Loucy (cell line): ENCODE measurements around the gene GRAMD4.

Source experiments
- H2AFZ ChIP-seq: fragments of 200-600 bp; sonication (generic); 2 replicates; pipeline ENCODE4 v1.6.0; 2016; ENCODE audit warnings: antibody characterized with exemption, mild to moderate bottlenecking, low read length, moderate library complexity
- H3F3A ChIP-seq: fragments of 200-600 bp; 2 replicates; pipeline ENCODE4 v1.6.0; 2016; ENCODE audit warnings: antibody characterized with exemption, low read depth, mild to moderate bottlenecking
- H3K27me3 ChIP-seq: fragments of 200-600 bp; sonication (generic); 2 replicates; pipeline ENCODE4 v1.6.1; 2014; ENCODE audit warnings: low read length, mild to moderate bottlenecking; ENCODE audit not compliant: insufficient read depth, poor library complexity, severe bottlenecking
- H3K36me3 ChIP-seq: fragments of 200-600 bp; sonication (generic); 2 replicates; pipeline ENCODE4 v1.6.1; 2016; ENCODE audit warnings: low read length; ENCODE audit not compliant: insufficient read depth
- H3K4me1 ChIP-seq: fragments of 200-600 bp; sonication (generic); 2 replicates; pipeline ENCODE4 v1.5.1; 2014; ENCODE audit warnings: low read length, mild to moderate bottlenecking; ENCODE audit not compliant: insufficient read depth, poor library complexity, severe bottlenecking
- H3K4me2 ChIP-seq: fragments of 200-600 bp; sonication (generic); 2 replicates; pipeline ENCODE4 v1.6.0; 2014; ENCODE audit warnings: antibody characterized with exemption, low read length, low read depth, mild to moderate bottlenecking; ENCODE audit not compliant: poor library complexity, severe bottlenecking
- H3K4me3 ChIP-seq: fragments of 200-600 bp; sonication (generic); 2 replicates; pipeline ENCODE4 v1.5.1; 2014; ENCODE audit warnings: low read length, mild to moderate bottlenecking, mixed read lengths; ENCODE audit not compliant: poor library complexity, severe bottlenecking
- H3K79me2 ChIP-seq: fragments of 200-600 bp; sonication (generic); 2 replicates; pipeline ENCODE4 v1.6.1; 2014; ENCODE audit warnings: low read length; ENCODE audit not compliant: insufficient read depth
- H3K9ac ChIP-seq: fragments of 200-600 bp; sonication (generic); 2 replicates; pipeline ENCODE4 v1.6.0; 2014; ENCODE audit warnings: mild to moderate bottlenecking, low read depth, low read length, moderate library complexity; ENCODE audit not compliant: poor library complexity, severe bottlenecking
- H3K9me2 ChIP-seq: fragments of 200-600 bp; sonication (generic); replicated peaks from 2 replicates; pipeline ENCODE4 v1.6.1; 2016; ENCODE audit warnings: low read depth, low read length, mixed read lengths
- H3K9me3 ChIP-seq: fragments of 200-600 bp; sonication (generic); 2 replicates; pipeline ENCODE4 v1.6.1; 2014; ENCODE audit warnings: mild to moderate bottlenecking, antibody characterized with exemption, low read length, low read depth; ENCODE audit not compliant: insufficient read depth
- H4K20me1 ChIP-seq: fragments of 200-600 bp; sonication (generic); 2 replicates; pipeline ENCODE4 v1.6.0; 2014; ENCODE audit warnings: antibody characterized with exemption, low read length, mild to moderate bottlenecking; ENCODE audit not compliant: insufficient read depth, poor library complexity, severe bottlenecking
- CTCF ChIP-seq: fragments of 200-600 bp; sonication (generic); conservative IDR thresholded peaks from 2 replicates; pipeline ENCODE4 v1.5.1; 2014; ENCODE audit warnings: mild to moderate bottlenecking, antibody characterized with exemption, low read length
- EZH2phosphoT487 ChIP-seq: fragments of 200-600 bp; IDR thresholded peaks from 2 replicates; pipeline ENCODE4 v1.6.1; 2018; ENCODE audit warnings: antibody characterized with exemption, mild to moderate bottlenecking, moderate library complexity, borderline replicate concordance

GRAMD4 gene

GRCh38 chr22:46661221-46661851 lies 41.1 kb downstream of the GRAMD4 start:
- Histone ChIP-seq H3K9ac (no peak overlapping the region), H3K36me3 (peaks cover 18% of the 10 kb centered on the region; the same call in 1 of the 2 replicates), H3K79me2 (no peaks in the 10 kb centered on the region), H3K27me3 (no peaks in the 10 kb centered on the region), H3K9me3 (no peaks in the 10 kb centered on the region), H3K9me2 (no peaks in the 10 kb centered on the region), H4K20me1 (no peaks in the 10 kb centered on the region), H3K4me3 (no peak overlapping the region), H3K4me1 (no peaks in the 10 kb centered on the region), H3F3A (no peaks in the 10 kb centered on the region), H2AFZ (no peak overlapping the region), H3K4me2 (no peak overlapping the region)
- TF ChIP-seq CTCF (no peak), EZH2phosphoT487 (no peak)

GRCh38 chr22:46662226-46662625 lies 42.0 kb downstream of the GRAMD4 start:
- peaks cover 21% of the 10 kb centered on the region; the same call in 1 of the 2 replicates for H3K36me3 ChIP-seq
- H3K9me3 ChIP-seq = no peaks in the 10 kb centered on the region
- no peaks in the 10 kb centered on the region for H4K20me1 ChIP-seq
- H3K9ac ChIP-seq = no peak overlapping the region
- H3F3A ChIP-seq = no peaks in the 10 kb centered on the region
- no peak overlapping the region for H3K4me2 ChIP-seq
- H3K9me2 ChIP-seq = no peaks in the 10 kb centered on the region
- no peaks in the 10 kb centered on the region for H3K27me3 ChIP-seq
- TF ChIP-seq EZH2phosphoT487 (no peak), CTCF (no peak)
- H3K4me1 ChIP-seq = no peaks in the 10 kb centered on the region
- no peak overlapping the region for H3K4me3 ChIP-seq
- no peaks in the 10 kb centered on the region for H3K79me2 ChIP-seq
- H2AFZ ChIP-seq = no peak overlapping the region

- peaks cover 26% of the 10 kb centered on the region; the same call in 1 of the 2 replicates for H3K36me3 ChIP-seq
- H3F3A ChIP-seq = no peaks in the 10 kb centered on the region
- H3K9ac ChIP-seq = no peak overlapping the region
- no peaks in the 10 kb centered on the region for H3K9me3 ChIP-seq
- H3K4me3 ChIP-seq = no peak overlapping the region
- no peak for TF ChIP-seq CTCF
- no peak for TF ChIP-seq EZH2phosphoT487
- H3K4me2 ChIP-seq = no peak overlapping the region
- no peaks in the 10 kb centered on the region for H3K9me2 ChIP-seq
- H2AFZ ChIP-seq = no peak overlapping the region
- no peaks in the 10 kb centered on the region for H3K4me1 ChIP-seq
- no peaks in the 10 kb centered on the region for H3K79me2 ChIP-seq
- H4K20me1 ChIP-seq = no peaks in the 10 kb centered on the region
- H3K27me3 ChIP-seq = no peaks in the 10 kb centered on the region
Observed at GRCh38 chr22:46663001-46663400, 42.8 kb downstream of the GRAMD4 start.
